ENCODE data around the gene LRRC4C. TPM values are rescaled to one million over a fixed set of nuclear protein-coding genes. Genes with fewer than 3 reads are reported as not detected.

LRRC4C gene
- total RNA-seq, 1 experiment from 2014 or later = 0.15 TPM

DNA sequence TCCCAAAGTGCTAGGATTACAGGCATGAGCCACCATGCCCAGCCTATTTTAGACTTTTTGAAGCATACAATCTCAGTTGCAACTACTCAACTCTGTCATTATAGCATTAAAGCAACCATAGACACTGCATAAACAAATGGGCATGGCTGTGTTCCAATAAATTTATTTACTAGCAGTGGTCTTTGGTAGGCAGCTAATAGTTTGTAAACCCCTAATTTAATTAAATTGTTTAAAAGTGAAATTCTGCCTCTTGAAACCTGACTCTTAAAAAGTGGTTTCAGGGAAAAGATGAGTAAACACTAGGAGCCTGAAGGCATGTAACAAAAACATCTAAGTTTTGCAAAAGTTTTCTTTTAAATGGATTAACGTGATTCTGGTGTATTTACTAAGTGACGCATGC is 1364.5 kb downstream of the LRRC4C start:
- Histone ChIP-seq H3K36me3 (ENCODE audit: control insufficient read depth, insufficient read depth, low read length) (no peaks in the 10 kb centered on the region), H3K9me3 (ENCODE audit: control insufficient read depth, insufficient read depth, low read depth, low read length) (no peaks in the 10 kb centered on the region), H3K4me3 (ENCODE audit: low read depth in 2 of 2, low read length in 2 of 2) (no peak overlapping the region), H3K27me3 (ENCODE audit: control insufficient read depth, insufficient read depth, low read length) (no peaks in the 10 kb centered on the region), H3K4me1 (ENCODE audit: control insufficient read depth, insufficient read depth, low read length) (no peaks in the 10 kb centered on the region), H3K27ac (ENCODE audit: low read length) (no peak overlapping the region)
- in situ Hi-C loops (cut with HindIII; ENCODE audit: low pct_unique_long_range_greater_than_20kb, low sequenced_read_pairs) (no loop called here), intact Hi-C loops (cut with micrococcal nuclease; ENCODE audit: unreplicated experiment) (no loop called here)
- BruUV-seq (replicated peaks) = no TSS peak
- TF ChIP-seq POLR2AphosphoS5 (IDR thresholded peaks at IDR 0.05; ENCODE audit: low read depth, low read length) (no peak), TCF7L2 (IDR thresholded peaks at IDR 0.05; ENCODE audit: low read depth, low read length) (no peak), SIN3A (IDR thresholded peaks at IDR 0.05; ENCODE audit: borderline replicate concordance, insufficient read depth, low read depth, low read length) (no peak)
- TF ChIP-seq, protein P1, sequence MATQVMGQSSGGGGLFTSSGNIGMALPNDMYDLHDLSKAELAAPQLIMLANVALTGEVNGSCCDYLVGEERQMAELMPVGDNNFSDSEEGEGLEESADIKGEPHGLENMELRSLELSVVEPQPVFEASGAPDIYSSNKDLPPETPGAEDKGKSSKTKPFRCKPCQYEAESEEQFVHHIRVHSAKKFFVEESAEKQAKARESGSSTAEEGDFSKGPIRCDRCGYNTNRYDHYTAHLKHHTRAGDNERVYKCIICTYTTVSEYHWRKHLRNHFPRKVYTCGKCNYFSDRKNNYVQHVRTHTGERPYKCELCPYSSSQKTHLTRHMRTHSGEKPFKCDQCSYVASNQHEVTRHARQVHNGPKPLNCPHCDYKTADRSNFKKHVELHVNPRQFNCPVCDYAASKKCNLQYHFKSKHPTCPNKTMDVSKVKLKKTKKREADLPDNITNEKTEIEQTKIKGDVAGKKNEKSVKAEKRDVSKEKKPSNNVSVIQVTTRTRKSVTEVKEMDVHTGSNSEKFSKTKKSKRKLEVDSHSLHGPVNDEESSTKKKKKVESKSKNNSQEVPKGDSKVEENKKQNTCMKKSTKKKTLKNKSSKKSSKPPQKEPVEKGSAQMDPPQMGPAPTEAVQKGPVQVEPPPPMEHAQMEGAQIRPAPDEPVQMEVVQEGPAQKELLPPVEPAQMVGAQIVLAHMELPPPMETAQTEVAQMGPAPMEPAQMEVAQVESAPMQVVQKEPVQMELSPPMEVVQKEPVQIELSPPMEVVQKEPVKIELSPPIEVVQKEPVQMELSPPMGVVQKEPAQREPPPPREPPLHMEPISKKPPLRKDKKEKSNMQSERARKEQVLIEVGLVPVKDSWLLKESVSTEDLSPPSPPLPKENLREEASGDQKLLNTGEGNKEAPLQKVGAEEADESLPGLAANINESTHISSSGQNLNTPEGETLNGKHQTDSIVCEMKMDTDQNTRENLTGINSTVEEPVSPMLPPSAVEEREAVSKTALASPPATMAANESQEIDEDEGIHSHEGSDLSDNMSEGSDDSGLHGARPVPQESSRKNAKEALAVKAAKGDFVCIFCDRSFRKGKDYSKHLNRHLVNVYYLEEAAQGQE (IDR thresholded peaks at IDR 0.05; ENCODE audit: insufficient read depth in 1 of 2, low read depth in 2 of 2, low read length in 1 of 2) = no peak
- TF ChIP-seq, protein P2, sequence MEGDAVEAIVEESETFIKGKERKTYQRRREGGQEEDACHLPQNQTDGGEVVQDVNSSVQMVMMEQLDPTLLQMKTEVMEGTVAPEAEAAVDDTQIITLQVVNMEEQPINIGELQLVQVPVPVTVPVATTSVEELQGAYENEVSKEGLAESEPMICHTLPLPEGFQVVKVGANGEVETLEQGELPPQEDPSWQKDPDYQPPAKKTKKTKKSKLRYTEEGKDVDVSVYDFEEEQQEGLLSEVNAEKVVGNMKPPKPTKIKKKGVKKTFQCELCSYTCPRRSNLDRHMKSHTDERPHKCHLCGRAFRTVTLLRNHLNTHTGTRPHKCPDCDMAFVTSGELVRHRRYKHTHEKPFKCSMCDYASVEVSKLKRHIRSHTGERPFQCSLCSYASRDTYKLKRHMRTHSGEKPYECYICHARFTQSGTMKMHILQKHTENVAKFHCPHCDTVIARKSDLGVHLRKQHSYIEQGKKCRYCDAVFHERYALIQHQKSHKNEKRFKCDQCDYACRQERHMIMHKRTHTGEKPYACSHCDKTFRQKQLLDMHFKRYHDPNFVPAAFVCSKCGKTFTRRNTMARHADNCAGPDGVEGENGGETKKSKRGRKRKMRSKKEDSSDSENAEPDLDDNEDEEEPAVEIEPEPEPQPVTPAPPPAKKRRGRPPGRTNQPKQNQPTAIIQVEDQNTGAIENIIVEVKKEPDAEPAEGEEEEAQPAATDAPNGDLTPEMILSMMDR (IDR thresholded peaks at IDR 0.05) = no peak
- DNase-seq (ENCODE audit: low read depth, low spot score) (no peak), ATAC-seq (no peak)
- ChIA-PET POLR2A (no interaction called here), CTCF (no interaction called here)

DNA sequence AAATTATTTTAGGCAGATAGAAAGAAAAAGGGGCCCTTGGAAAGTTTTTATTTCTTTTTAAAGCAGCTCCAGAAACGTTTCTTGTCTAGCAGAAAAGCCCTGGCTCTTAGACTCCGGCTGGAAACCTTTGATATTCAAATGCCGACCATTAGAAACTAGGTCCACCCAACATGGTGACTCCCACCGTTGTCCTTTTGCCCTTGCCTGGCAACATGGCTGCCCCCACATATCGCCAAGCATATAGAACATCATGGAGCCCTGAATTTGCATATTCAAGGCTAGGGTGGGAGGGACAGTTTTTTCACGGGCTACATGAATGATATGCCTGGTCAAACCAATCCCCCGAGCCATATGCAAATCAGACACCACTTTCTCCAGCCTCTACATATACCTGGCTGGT is 1379.0 kb downstream of the LRRC4C start:
- H3K36me3 ChIP-seq (ENCODE audit: control insufficient read depth, insufficient read depth, low read length) = no peaks in the 10 kb centered on the region
- H3K9me3 ChIP-seq (ENCODE audit: control insufficient read depth, insufficient read depth, low read depth, low read length) = no peaks in the 10 kb centered on the region
- in situ Hi-C loops (cut with HindIII; ENCODE audit: low pct_unique_long_range_greater_than_20kb, low sequenced_read_pairs) (no loop called here), intact Hi-C loops (cut with micrococcal nuclease; ENCODE audit: unreplicated experiment) (no loop called here)
- ChIA-PET CTCF (no interaction called here), POLR2A (no interaction called here)
- TF ChIP-seq POLR2AphosphoS5 (IDR thresholded peaks at IDR 0.05; ENCODE audit: low read depth, low read length) (no peak), SIN3A (IDR thresholded peaks at IDR 0.05; ENCODE audit: borderline replicate concordance, insufficient read depth, low read depth, low read length) (no peak)
- TF ChIP-seq, protein P2 (IDR thresholded peaks at IDR 0.05) = no peak
- no peak overlapping the region for H3K4me3 ChIP-seq (ENCODE audit: low read depth in 2 of 2, low read length in 2 of 2)
- no peak overlapping the region for H3K27ac ChIP-seq (ENCODE audit: low read length)
- DNase-seq (ENCODE audit: low read depth, low spot score) (no peak), ATAC-seq (no peak)
- H3K4me1 ChIP-seq (ENCODE audit: control insufficient read depth, insufficient read depth, low read length) = no peaks in the 10 kb centered on the region
- no TSS peak for BruUV-seq (replicated peaks)
- no peaks in the 10 kb centered on the region for H3K27me3 ChIP-seq (ENCODE audit: control insufficient read depth, insufficient read depth, low read length)

All from Panc1 (cell line).